Epithelial cell of esophagus (primary cell): ENCODE measurements around the gene TSHZ2.
"Not testable (repeated sequence)": the region's sequence is repeated elsewhere in the genome, so short reads cannot be mapped to it uniquely, and the experiment has no call there.

ENCODE experiments used
- DNase-seq: peaks from one replicate; pipeline ENCODE4 v3.0.0; 2010; ENCODE audit warnings: low read depth
- H3K4me3 ChIP-seq: 2 replicates; pipeline ENCODE4 v1.5.1; 2011; ENCODE audit warnings: mild to moderate bottlenecking, low read length, control low read depth
- TF ChIP-seq, protein P1 (sequence below): IDR thresholded peaks from 2 replicates; pipeline ENCODE4 v1.5.1; 2011; ENCODE audit warnings: low read depth, mild to moderate bottlenecking, low read length, control low read depth, inconsistent platforms; ENCODE audit not compliant: insufficient read depth; ENCODE audit errors: missing control alignments

TSHZ2 gene

GRCh38 chr20:53428588-53428987 lies 456.4 kb downstream of the TSHZ2 start:
- no peak for DNase-seq
- no peak overlapping the region for H3K4me3 ChIP-seq
- TF ChIP-seq, protein P1, sequence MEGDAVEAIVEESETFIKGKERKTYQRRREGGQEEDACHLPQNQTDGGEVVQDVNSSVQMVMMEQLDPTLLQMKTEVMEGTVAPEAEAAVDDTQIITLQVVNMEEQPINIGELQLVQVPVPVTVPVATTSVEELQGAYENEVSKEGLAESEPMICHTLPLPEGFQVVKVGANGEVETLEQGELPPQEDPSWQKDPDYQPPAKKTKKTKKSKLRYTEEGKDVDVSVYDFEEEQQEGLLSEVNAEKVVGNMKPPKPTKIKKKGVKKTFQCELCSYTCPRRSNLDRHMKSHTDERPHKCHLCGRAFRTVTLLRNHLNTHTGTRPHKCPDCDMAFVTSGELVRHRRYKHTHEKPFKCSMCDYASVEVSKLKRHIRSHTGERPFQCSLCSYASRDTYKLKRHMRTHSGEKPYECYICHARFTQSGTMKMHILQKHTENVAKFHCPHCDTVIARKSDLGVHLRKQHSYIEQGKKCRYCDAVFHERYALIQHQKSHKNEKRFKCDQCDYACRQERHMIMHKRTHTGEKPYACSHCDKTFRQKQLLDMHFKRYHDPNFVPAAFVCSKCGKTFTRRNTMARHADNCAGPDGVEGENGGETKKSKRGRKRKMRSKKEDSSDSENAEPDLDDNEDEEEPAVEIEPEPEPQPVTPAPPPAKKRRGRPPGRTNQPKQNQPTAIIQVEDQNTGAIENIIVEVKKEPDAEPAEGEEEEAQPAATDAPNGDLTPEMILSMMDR = no peak

- TF ChIP-seq, protein P1 = no peak
- no peak for DNase-seq
- H3K4me3 ChIP-seq = no peak overlapping the region
These were observed 456.8 kb downstream of the TSHZ2 start for GRCh38 chr20:53428996-53429395.

- TF ChIP-seq, protein P1 = no peak
- no peak overlapping the region for H3K4me3 ChIP-seq
- no peak for DNase-seq
These were observed 462.5 kb downstream of the TSHZ2 start for GRCh38 chr20:53434662-53435061.

DNA sequence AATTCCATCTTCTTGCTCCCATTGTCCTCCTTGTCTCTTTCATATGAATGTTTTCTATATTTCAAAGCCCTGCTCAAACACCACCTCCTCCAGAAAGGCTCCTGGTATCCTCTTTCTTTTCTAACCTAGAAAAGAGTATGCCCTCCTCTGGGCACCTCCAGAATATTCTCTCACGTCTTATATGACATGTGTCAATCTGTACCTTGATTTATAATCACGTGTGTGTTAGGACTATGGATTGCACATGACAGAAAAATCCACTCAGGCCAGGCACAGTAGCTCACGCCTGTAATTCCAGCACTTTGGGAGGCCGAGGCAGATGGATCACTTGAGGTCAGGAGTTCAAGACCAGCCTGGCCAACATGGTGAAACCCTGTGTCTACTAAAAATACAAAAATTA lies 464.8 kb downstream of the TSHZ2 start:
- DNase-seq, H3K4me3 ChIP-seq: not testable (repeated sequence)

DNA sequence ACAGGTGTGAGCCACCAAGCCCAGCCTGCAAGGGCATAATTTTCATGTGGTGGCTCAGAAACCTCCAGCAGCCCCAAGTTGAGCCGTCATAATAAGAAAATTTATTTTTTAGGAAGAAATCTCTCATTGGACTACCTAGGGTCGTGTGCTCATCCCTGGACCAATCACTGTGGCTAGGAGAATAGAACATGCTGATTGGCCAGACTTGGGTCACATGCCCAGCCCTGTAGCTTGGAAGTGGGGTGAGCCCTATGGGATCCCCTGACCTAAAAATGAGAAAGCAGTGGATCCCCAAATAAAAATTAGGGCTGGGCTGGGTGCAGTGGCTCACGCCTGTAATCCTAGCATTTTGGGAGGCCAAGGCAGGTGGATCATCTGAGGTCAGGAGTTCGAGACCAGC lies 466.2 kb downstream of the TSHZ2 start:
- no peak overlapping the region for H3K4me3 ChIP-seq
- DNase-seq = no peak
- TF ChIP-seq, protein P1 = no peak

- no peak overlapping the region for H3K4me3 ChIP-seq
- DNase-seq = no peak
- TF ChIP-seq, protein P1 = no peak
These were observed 466.9 kb downstream of the TSHZ2 start for GRCh38 chr20:53439046-53439445.

- TF ChIP-seq, protein P1 = no peak
- no peak overlapping the region for H3K4me3 ChIP-seq
- no peak for DNase-seq
These were observed 467.5 kb downstream of the TSHZ2 start for GRCh38 chr20:53439616-53440015.
